ENCODE results near the gene ACSS1.

ACSS1 gene

DNA sequence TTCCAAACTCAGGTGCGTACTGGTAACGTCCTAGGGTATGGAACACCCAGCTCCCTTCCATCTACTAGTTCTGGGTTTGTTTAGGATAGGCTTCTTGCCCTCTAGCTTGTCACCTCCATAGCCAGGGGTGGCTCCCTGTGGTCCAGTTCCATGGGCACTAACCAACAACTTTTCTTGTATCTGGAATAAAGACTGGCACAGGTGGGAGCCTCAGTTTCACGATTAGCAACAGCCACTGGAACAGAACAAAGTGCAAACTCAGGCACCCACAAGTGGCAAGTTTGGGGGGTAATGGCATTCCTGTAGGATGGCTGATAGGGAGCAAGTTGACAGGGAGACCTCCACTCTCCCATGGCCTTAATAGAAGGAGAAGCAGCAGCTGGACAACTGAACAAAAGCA lies 59.8 kb downstream of the ACSS1 start:
- no peak for DNase-seq (ENCODE audit: insufficient read length, low spot score)
- FAIRE-seq, result no peak

DNA sequence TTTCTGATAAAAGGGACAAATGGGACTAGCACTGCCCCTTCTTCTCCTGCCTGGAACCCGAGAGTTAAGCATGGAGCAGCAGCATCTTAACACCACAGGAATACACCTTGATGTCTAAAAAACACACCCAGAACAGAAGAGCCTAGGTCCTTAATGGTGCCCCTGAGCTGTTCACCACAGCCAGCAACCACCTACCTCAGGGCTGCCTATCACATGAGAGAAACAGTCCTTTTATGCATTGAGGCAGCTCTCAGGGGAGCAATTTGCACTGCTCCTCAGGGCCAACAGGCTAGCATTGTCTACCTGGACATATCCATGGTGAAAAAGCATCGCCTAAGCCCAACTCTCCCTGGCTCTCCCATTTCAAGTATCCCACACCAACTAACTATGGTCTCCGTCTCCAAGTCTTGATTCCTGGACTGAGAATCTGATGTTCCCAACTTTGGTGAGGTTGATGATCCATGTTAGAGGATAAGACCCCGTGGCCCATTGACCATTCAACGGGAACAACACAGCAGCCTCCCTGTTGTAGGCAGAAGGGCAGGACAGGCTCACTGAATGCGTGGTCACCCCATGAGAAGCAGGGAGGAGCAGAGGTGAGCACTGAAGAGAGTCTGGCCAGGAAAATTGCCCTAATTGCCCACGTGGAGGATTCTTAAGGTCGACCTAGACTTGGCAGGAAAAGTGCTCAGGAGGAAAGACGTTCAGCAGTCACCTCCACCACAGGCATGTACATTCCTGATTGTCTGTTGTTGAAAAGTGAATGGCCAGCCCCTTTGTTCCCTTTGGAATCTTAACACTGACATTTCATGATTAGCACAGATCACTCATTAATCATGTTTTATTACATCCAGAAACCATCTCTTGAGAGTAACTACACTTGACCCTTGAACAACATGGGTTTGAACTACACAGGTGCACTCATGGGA lies 61.2 kb downstream of the ACSS1 start:
- no peak for FAIRE-seq
- no peak for DNase-seq (ENCODE audit: insufficient read length, low spot score)

DNA sequence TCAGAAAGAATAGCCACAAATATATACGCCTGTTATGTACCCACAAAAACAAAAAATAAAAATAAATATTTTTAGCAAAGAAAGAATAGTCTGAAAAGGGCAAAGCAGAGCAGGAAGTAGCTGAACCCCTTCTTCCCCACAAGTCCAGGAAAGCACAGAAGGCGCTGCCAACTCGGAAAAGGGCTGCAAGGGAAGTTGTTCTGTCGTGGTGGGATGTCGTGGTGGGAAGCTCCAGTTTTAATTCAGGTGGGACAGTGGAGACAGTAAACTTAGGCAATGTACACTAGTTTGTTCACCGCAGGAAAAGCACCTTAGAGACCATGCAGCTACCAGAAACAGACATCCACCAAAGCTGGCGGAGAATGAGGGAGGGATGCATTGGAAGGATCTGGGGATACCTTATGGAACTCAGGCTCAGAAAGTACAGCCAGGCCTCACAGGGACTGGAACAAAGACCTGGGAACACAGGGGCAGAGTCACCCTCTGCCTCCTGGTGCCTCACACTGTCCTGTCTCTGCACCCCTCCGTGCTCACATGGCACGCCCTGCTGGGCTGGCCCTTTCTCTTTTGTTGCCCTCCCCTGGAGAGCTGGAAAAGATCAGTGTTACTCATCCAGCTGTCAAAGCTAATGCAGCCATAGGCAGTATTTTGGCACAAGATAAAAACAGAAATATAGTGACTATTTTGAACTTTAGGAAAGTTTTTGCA lies 62.0 kb downstream of the ACSS1 start:
- FAIRE-seq (no peak), DNase-seq (ENCODE audit: insufficient read length, low spot score) (no peak)

DNA sequence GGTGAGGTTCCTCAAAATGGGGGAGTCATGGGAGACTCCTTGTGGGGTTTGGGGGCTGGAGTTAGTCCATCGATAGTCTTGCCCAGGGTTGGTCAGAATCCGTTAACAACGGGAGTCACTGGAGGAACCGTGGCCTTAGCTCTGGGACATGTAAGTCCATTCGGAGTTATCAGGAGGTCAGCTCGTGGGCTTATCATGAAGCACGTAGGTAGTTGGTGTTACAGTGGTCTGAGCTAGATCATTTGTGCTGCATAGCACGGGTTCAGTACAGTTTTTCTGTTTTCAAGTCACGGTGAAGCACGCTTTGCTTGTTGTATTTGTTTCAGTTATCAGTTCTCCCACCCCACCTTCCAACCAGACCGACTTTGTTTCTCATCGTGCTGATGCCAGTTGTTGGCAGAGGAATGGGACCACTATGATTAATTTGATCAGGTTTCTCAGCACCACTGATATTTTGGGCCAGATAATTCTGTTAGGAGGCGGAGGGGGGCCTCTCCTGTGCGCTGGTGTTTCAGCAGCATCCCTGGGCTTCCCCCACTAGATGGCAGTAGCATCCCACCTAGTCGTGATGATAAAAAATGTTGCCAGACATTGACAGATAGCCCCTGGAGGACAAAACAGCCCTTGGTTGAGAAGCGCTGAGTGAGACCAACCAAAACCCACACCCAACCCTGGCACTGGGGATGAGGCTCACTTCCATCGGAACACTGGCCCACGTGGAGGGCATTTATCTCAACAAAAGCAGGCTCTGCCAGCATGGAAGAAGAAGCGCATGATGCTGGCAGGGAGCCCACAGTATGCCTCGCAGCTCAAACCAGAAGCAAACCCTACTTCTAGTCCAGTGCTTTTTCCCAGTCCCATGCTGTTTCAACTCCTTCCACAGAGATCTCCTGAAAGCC lies 63.2 kb downstream of the ACSS1 start:
- FAIRE-seq (peak; percentile 4), DNase-seq (ENCODE audit: insufficient read length, low spot score) (peak; percentile 66)

DNA sequence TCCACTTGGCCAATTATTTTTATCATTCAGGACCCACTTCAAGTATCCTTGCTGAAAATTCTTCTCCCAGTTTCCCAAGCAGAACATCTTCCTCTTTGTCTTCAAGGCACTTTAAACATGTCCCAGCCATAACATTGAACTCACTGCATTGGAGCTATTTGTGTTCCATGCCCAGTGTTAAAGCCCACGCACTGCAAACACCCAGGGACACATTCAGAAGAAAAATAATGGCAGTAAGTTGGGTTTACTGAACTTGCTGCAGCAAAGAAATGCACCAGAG lies 63.8 kb downstream of the ACSS1 start:
- FAIRE-seq, result no peak

DNA sequence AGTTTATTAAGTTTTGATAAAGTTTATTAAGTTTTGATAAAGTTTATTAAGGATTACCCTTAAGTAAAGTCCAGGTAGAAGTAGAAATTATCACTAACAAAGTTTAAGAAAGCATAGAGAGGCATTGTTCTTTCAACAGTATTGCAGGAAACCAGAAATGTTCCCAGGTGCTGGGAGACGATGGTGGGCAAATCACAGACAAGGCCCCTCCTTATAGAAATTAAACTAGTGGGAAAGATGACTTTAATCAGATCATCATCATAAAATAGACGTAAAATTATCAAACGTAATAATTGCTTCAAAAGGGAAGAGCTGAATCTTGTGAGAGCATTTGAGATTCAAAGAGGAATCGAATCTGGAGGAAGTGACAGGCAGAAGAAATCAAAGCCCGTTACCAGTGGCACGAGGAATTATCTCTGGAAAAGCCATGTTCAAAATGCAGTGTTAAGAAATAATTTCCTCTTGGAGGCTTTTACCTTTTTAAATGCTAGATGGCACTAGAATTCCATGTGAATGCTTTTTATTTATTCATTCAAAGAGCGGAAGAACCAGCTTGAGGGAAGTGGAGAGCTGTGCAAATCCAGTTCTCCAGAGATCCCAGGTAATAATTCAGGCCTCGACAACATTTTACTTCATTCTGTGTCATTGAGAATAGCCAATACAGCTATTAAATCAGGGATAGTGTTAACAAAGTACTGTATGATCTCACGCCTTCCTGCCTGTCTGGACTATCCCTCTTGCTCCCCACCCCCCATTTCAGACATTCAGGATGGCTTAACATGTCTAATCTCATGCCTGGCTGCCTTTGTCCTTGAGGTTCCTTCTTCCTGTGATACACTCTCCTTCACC lies 64.4 kb downstream of the ACSS1 start:
- FAIRE-seq, result no peak
- DNase-seq (ENCODE audit: insufficient read length, low spot score), result peak; percentile 22

More for the DNA sequence above, 63.8 kb downstream of the ACSS1 start:
- DNase-seq (ENCODE audit: insufficient read length, low spot score), result no peak

DNA sequence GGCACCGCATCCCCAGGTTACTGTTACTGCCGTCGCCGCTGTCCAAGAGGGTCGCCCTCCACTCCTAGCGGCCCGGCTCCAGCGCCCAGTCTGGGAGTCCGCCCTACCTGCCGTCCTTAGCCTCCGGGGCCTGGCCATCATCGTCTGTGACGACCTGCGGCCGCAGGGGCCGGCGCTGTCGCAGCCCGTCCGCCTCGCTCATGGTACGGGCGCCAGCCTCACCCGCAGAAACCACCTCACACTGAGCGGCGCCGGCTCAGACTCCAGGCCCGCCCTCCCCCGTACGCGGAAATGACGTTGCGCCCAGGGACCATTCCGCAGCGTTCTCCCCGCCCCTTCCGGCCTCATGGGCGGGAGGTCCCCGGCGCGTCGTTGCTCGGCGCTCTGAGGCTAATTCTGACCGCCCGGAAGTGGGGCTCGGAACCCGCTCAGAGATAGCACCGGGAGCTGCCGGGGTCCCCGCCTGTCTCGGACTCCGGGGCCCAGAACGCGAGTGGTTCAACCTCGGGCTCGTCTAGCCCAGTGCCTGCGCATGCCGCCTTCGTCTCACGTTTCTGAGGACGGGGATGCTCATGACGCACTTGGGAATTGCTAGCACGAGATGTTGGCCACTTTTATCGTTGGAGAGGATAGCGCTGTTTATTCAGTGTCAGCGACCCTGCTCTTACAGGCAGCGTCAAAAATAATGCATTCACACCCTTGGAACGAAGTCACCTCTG lies 65.3 kb downstream of the ACSS1 start, which contains the start of gene APMAP:
Gene APMAP, minus strand, starts transcription at position 265 of the 719 bp plus-strand sequence. Its CDS starts 63 bp downstream, at position 202.
- FAIRE-seq, result peak; percentile 90
- peak; percentile 94 for DNase-seq (ENCODE audit: insufficient read length, low spot score)

DNA sequence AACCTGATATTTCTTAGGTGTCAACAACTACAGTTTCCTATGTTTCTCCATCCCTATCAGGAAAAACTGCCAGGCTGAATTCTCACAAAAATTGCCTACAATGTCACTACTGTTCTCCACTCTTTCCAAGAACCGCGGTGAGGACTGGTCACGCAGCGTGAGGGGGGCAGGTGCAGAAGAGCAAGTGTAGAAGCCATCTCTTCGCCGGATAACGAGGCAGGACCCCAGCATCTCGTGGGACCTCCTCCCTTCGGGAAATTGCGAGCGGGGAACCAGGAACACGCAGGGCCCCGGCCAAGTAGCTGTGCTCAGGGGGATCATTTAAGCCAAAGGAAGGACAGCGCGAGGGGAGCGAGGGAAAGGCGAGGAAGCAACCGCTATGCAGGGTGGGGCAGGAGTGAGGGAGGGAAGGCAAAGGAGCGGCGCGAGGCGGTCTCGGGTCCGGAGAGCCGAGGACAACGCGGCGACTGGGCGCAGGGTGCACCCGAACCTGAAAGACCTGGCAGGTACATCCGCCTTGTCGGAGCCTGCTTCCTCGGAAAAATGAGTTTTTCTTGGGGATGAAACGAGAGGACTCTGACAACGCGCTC lies 65.9 kb downstream of the ACSS1 start:
- DNase-seq (ENCODE audit: insufficient read length, low spot score) (peak; percentile 17), FAIRE-seq (no peak)

DNA sequence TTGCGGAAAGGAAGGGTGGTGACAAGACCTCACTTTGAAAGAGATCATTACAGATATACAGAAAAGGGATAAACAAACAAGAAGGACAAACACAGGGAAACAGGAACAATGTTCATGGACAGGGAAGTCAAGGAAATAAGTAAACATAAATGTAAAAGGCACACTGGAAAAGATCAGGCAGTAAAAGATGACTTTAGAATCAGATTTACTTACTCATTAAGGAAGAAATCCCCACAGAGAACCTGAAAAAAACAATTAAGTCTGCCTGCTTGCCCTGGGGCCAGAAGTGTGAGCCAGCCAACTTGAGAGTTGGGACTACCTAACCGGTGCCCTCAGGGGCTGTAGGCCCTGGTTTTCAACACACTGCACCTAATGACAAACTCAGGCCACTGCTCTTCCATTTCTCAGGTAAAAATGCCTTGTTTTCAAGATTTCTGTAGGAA lies 67.1 kb downstream of the ACSS1 start:
- FAIRE-seq, result no peak

DNA sequence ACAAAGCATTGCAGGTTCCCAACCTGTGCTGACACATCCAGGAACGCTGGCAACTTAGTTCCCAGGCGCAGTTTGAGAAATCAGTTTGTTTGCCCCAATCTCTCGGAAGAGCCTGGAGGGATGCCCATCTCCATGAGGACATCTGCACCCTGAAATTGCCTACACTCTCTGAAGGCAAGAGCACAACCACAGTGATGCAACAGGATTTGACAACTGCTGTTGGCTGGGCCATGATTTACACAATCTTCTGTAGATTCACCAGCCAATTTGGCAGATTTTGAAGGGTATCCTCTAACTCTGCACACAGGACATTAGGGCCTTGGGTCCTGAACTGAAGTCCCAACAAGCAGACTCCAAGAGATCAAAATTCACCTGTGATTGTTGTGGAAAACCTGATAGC lies 68.8 kb downstream of the ACSS1 start:
- FAIRE-seq (no peak), DNase-seq (ENCODE audit: insufficient read length, low spot score) (no peak)

More for the DNA sequence above, 67.1 kb downstream of the ACSS1 start:
- DNase-seq (ENCODE audit: insufficient read length, low spot score), result no peak

DNA sequence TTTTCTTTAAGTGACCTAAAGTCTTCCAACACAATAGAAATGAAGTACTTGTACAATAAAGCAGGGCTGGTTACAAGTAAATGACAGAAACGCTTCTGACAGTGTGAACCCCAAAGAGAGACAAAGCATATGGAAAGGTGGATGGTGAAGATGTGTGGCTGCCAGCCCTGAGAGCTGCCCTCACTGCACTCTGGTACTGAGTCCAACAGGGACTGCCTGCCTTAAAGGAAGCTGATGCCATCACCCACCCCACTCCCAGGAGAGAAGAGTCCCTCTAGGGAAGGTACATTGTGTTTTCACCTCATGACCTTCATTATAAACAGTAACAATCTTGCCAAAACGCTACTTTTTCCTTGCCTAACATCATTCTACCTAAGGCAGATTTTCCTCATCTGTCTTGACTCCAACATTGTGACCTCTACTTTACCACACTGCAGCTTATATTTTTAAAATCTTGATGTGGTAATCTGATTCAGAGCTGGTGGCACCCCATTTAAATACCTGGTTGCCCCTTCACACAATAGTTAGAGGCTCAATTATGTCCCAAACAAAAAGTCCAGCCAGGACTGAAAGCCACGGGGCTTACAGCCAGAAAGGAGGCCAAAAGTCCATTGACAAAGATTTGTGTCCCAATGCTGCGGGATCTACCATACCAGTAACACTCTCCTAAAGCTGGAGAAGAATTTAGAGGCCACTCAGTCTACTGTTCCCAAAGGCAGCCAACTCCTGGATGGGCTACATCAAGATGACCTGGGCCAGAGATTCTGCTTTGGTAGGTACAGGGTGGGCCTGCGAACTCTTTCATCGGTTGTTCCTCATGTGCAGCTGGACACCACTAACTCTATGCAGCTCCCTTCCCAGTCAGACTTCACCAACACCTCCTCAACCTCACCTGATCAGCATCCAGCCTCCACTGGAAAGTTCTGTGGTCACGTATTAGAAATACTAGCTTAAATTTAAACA lies 69.8 kb downstream of the ACSS1 start:
- FAIRE-seq, result no peak
- DNase-seq (ENCODE audit: insufficient read length, low spot score), result no peak

DNA sequence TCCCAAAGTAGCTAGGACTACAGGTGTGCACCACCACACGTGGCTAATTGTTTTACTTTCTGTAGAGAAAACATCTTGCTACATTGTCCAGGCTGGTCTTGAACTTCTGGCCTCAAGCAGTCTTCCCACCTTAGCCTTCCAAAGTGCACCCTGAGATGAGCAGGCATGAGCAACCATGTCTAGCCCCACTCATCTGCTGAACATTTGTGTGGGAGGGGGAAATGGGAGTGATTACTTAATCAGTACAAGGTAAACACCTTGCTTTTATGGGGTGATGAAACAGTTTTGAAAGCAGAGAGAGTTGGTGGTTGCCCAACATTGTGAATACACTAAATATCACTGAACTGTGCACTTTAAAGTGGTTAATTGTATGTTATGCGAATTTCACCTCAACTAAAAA lies 70.7 kb downstream of the ACSS1 start:
- no peak for FAIRE-seq
- no peak for DNase-seq (ENCODE audit: insufficient read length, low spot score)

DNA sequence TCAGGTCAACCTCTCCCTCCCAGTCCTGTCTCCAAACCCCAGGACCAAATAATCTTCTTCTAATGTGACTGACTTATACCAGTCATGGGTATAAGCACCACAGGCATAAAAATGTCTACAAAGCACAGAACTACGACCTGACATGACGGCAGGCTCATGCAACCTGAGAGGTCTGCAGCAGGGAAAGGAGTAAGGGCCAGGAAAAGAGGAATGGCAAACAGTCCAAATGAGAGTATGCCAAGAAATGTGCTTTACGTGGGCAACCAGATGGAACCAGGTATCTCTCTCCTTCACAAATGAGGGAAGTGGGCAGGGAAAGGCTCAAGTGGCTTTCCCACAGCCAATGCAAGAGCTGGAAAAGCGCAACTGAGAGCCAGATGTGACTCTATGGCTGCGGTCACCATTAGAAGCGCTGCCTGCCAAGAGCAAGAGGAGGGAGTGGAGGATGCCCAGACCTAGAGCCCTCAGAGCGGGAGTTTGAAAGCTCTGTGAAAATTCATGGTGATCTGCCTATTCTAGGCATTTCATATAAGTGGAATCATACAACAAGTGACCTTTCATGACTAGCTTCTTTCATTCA lies 71.4 kb downstream of the ACSS1 start:
- FAIRE-seq (no peak), DNase-seq (ENCODE audit: insufficient read length, low spot score) (no peak)

DNA sequence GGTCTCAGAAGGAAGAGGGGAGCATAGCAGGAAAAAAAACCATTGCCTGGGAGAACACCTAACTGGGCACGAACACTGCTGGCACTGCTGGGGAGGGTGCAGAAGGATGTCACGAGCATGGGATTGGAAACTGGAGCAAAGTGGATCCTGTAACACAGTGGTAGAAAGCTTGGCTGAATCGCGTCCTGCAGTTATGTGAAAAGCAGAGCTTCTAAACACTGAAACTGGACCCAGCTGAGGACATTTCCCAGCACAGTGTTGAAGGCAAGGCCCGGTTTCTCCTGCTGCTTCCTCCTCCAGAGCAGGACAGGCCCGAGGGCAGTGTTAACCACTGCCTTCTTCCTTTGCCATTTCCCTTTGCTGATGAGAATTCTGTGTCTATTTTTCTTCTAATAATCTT lies 72.1 kb downstream of the ACSS1 start:
- DNase-seq (ENCODE audit: insufficient read length, low spot score), result no peak
- FAIRE-seq, result no peak

DNA sequence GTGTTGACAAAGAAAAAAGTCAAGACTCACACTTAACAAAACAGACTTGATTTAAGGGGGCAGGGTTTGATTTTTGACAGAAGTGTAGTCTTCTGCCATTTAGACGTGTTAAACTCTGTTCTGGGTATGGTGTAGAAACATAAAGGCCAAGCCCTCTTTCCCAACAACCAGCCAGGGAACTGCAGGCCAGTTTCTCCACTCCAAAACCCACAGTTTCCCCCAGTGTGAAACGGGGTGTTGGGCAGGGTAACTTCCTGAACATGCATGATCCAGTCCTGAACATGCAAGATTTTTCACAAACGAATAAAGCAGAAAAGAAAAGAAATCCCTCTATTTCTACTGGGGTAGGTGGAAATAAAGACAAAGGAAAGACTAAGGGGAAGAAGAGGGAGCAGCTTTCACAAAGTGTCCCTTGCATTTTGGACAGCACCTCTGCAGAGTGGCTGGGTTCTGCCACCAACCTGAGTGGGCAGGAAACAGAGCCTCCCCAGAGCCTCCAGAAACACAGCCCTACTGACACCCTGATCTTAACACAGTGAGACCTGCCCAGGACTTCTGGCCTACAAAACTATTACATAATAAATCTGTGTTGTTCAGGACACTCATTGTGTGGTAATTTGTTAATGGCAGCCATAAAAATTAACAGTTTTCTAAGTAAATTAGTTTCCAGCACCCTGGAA lies 72.8 kb downstream of the ACSS1 start:
- FAIRE-seq (no peak), DNase-seq (ENCODE audit: insufficient read length, low spot score) (no peak)

DNA sequence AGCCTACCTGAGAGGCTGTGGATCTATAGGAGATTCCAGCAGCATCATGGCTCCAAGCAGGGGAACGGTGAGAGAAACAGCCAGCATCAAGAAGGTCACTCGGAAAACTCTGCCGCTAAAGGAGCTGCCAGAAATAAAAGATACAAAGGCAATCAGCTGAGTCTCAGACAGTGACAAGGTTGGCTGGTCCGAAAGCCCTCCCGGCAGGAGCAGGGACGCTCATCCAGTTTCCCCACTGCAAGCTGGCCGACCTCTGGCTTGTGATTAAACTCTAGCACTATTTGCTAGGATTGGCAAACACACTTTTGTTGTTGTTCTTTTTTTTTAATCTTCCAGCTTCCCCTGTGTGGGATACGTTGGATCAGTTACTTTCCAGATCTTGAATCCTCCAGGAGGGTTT lies 74.0 kb downstream of the ACSS1 start:
- DNase-seq (ENCODE audit: insufficient read length, low spot score) (no peak), FAIRE-seq (no peak)

DNA sequence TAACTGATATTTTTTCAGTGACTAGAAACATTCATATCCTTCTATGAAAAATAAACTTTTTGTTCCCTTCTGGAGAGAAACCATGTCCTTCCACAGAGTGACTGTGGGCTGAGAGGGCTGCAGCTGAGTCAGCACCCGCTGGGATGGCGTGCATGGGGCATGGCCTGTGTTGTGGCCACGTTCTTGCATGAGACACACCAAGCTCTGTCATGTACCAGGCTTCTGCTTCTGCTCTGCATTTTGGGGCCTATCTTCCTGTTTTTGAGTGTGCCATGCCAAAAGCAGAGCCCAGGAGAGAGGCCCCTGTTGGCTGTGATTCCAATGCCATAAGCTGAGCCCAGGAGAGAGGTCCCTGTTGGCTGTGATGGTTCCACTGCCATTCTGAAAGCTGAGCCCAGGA lies 76.1 kb downstream of the ACSS1 start:
- FAIRE-seq (no peak), DNase-seq (ENCODE audit: insufficient read length, low spot score) (no peak)
